Natural killer cell (primary cell): ENCODE results near the gene MDH1B. TPM values are rescaled to one million over a fixed set of nuclear protein-coding genes. Genes with fewer than 3 reads are reported as not detected.

Source experiments
- ATAC-seq, 3 donors: fragments of 150-1000 bp in 2 of 3; fragments of 200-7000 bp in 1 of 3; cut with Tn5 transposase; 1 replicate in 1 of 3; 2 replicates in 2 of 3; pipeline ENCODE4 v1.10.0; 2021; ENCODE audit warnings: mild to moderate bottlenecking in 2 of 3, moderate library complexity in 2 of 3
- DNase-seq, 2 donors: peaks; one replicate each; pipeline versions ENCODE4 v3.0.0 to v3.0.0-alpha.2; 2013 to 2021; ENCODE audit warnings: mixed read lengths in 1 of 2
- H3K27ac ChIP-seq: one replicate; pipeline ENCODE4 v1.5.1; 2013; ENCODE audit warnings: mild to moderate bottlenecking, low read length
- H3K27me3 ChIP-seq: one replicate; pipeline ENCODE4 v1.6.1; 2013; ENCODE audit warnings: low read length; ENCODE audit not compliant: control insufficient read depth, insufficient read depth
- H3K36me3 ChIP-seq: one replicate; pipeline ENCODE4 v1.6.1; 2013; ENCODE audit warnings: low read length; ENCODE audit not compliant: control insufficient read depth, insufficient read depth
- H3K4me1 ChIP-seq: one replicate; pipeline ENCODE4 v1.6.1; 2013; ENCODE audit warnings: low read length; ENCODE audit not compliant: control insufficient read depth, insufficient read depth
- H3K4me3 ChIP-seq: one replicate; pipeline ENCODE4 v1.5.1; 2013; ENCODE audit warnings: low read length
- H3K9me3 ChIP-seq: one replicate; pipeline ENCODE4 v1.6.1; 2013; ENCODE audit warnings: low read length; ENCODE audit not compliant: control insufficient read depth, insufficient read depth
- H3K27ac Mint-ChIP-seq, 2 donors: one replicate each; pipeline ENCODE4 v1.8.0; 2022; ENCODE audit warnings: mild to moderate bottlenecking in 2 of 2, mixed read lengths in 2 of 2, moderate library complexity in 1 of 2
- H3K27me3 Mint-ChIP-seq, 2 donors: one replicate each; pipeline ENCODE4 v1.8.0; 2022; ENCODE audit warnings: low read depth in 2 of 2, mixed read lengths in 2 of 2
- H3K36me3 Mint-ChIP-seq: one replicate; pipeline ENCODE4 v1.8.0; 2022; ENCODE audit warnings: mixed read lengths
- H3K4me1 Mint-ChIP-seq, 2 donors: one replicate each; pipeline ENCODE4 v1.8.0; 2022; ENCODE audit warnings: mixed read lengths in 2 of 2
- H3K4me3 Mint-ChIP-seq: one replicate; pipeline ENCODE4 v1.8.0; 2022; ENCODE audit warnings: mild to moderate bottlenecking, moderate library complexity, mixed read lengths
- H3K9me3 Mint-ChIP-seq, 2 donors: one replicate each; pipeline ENCODE4 v1.8.0; 2022; ENCODE audit warnings: mixed read lengths in 2 of 2
- WGBS: methylation state at CpG from one replicate; pipeline ENCODE4 v1.1.7; 2013; ENCODE audit warnings: missing lambda C conversion rate; ENCODE audit not compliant: insufficient coverage; 5-methylcytosine and 5-hydroxymethylcytosine counted together
- intact Hi-C: fragments of 100-400 bp; cut with micrococcal nuclease; formaldehyde crosslinking; loops from one replicate; pipeline ENCODE4 v1.14.2; 2022
- total RNA-seq, 4 donors: library from RNA; stranded (reverse); fragments of 120-200 nt in 1 of 4; gene quantifications; one replicate each; pipeline versions ENCODE4 v1.2.3 to v1.2.4, GENCODE V29; 2013 to 2022
- TF ChIP-seq, protein P1 (sequence below): fragments of 200-600 bp; IDR thresholded peaks from one replicate; pipeline ENCODE4 v1.8.0; 2022; ENCODE audit warnings: antibody characterized with exemption

The MDH1B gene
- total RNA-seq, 3 donors from 2014 or later (not counting 1 experiment from before 2014, with no cell fraction given): not detected

- Histone ChIP-seq H3K4me1 (no peaks in the 10 kb centered on the region), H3K9me3 (no peaks in the 10 kb centered on the region), H3K27ac (no peak overlapping the region), H3K4me3 (no peak overlapping the region), H3K27me3 (no peaks in the 10 kb centered on the region), H3K36me3 (no peaks in the 10 kb centered on the region)
- Mint-ChIP-seq H3K27me3 (peaks cover 0 to 4% of the 10 kb centered on the region in 2 donors), H3K9me3 (no peaks in the 10 kb centered on the region), H3K4me3 (no peak overlapping the region), H3K36me3 (no peaks in the 10 kb centered on the region), H3K27ac (no peak overlapping the region), H3K4me1 (peaks cover 0 to under 1% of the 10 kb centered on the region in 2 donors)
- no peak for DNase-seq
- intact Hi-C loops: loop anchor here (10.0 kb wide), 1 partner anchor 549 kb away; no protein-coding TSS in a partner anchor
- no peak for ATAC-seq
- TF ChIP-seq, protein P1, sequence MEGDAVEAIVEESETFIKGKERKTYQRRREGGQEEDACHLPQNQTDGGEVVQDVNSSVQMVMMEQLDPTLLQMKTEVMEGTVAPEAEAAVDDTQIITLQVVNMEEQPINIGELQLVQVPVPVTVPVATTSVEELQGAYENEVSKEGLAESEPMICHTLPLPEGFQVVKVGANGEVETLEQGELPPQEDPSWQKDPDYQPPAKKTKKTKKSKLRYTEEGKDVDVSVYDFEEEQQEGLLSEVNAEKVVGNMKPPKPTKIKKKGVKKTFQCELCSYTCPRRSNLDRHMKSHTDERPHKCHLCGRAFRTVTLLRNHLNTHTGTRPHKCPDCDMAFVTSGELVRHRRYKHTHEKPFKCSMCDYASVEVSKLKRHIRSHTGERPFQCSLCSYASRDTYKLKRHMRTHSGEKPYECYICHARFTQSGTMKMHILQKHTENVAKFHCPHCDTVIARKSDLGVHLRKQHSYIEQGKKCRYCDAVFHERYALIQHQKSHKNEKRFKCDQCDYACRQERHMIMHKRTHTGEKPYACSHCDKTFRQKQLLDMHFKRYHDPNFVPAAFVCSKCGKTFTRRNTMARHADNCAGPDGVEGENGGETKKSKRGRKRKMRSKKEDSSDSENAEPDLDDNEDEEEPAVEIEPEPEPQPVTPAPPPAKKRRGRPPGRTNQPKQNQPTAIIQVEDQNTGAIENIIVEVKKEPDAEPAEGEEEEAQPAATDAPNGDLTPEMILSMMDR: no peak
- 77% methylated on average over 6 of the region's 6 CpGs for WGBS
These were observed 40.9 kb upstream of the MDH1B start for GRCh38 chr2:206805887-206806607.

DNA sequence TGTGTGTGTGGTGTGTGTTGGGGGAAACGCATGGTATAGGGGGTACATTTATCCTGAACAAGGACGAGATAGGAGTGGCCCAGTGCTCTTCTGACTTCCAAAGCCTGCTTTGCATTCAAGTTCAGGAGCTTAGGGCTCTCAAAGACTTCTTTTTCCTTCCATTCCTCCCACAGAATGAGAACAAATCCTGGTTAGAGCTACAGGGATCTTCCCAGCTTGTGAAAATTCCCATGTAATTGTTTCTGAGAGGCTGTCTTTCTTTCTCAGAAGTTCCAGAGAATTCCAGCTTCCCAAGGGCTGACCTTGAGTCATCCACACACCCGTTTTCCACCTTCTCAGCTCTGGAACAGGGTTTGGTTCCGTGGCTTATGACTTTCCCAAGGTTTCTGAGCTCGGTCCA is 39.2 kb upstream of the MDH1B start:
- no peaks in the 10 kb centered on the region for H3K9me3 Mint-ChIP-seq
- intact Hi-C loops: loop anchor here (10.0 kb wide), 1 partner anchor 550 kb away; no protein-coding TSS in a partner anchor
- no peak overlapping the region for H3K4me3 Mint-ChIP-seq
- peaks cover 0 to 4% of the 10 kb centered on the region in 2 donors for H3K27me3 Mint-ChIP-seq
- Histone ChIP-seq H3K4me3 (no peak overlapping the region), H3K27me3 (no peaks in the 10 kb centered on the region), H3K4me1 (peaks cover 4% of the 10 kb centered on the region), H3K36me3 (no peaks in the 10 kb centered on the region), H3K27ac (no peak overlapping the region), H3K9me3 (no peaks in the 10 kb centered on the region)
- TF ChIP-seq, protein P1: no peak
- no peaks in the 10 kb centered on the region for H3K36me3 Mint-ChIP-seq
- ATAC-seq (no peak), DNase-seq (no peak)
- H3K4me1 Mint-ChIP-seq: peaks cover 7% of the 10 kb centered on the region in 2 donors
- no peak overlapping the region for H3K27ac Mint-ChIP-seq
- 73% methylated on average over 5 of the region's 5 CpGs for WGBS

- intact Hi-C loops: loop anchor here (10.0 kb wide), 1 partner anchor 552 kb away; no protein-coding TSS in a partner anchor
- Histone ChIP-seq H3K4me3 (no peak overlapping the region), H3K27me3 (no peaks in the 10 kb centered on the region), H3K36me3 (no peaks in the 10 kb centered on the region), H3K27ac (no peak overlapping the region), H3K4me1 (peaks cover 4% of the 10 kb centered on the region), H3K9me3 (no peaks in the 10 kb centered on the region)
- peaks cover 0 to 4% of the 10 kb centered on the region in 2 donors for H3K27me3 Mint-ChIP-seq
- H3K4me1 Mint-ChIP-seq: peaks cover 7% of the 10 kb centered on the region in 2 donors
- no peak overlapping the region for H3K27ac Mint-ChIP-seq
- WGBS: 79% methylated on average over 6 of the region's 7 CpGs
- DNase-seq (no peak), ATAC-seq (no peak)
- no peaks in the 10 kb centered on the region for H3K36me3 Mint-ChIP-seq
- no peak overlapping the region for H3K4me3 Mint-ChIP-seq
- H3K9me3 Mint-ChIP-seq: no peaks in the 10 kb centered on the region
- TF ChIP-seq, protein P1: no peak
These were observed 37.8 kb upstream of the MDH1B start for GRCh38 chr2:206802654-206803514.
